GM19467 (cell line): Measurements from ENCODE around the gene SPATA13.

Experiments used
- ATAC-seq: cut with Tn5 transposase; IDR thresholded peaks from one replicate; pipeline ENCODE4 v1.9.1; 2021; ENCODE audit warnings: mild to moderate bottlenecking, moderate library complexity; ENCODE audit not compliant: unreplicated experiment

The SPATA13 gene

DNA sequence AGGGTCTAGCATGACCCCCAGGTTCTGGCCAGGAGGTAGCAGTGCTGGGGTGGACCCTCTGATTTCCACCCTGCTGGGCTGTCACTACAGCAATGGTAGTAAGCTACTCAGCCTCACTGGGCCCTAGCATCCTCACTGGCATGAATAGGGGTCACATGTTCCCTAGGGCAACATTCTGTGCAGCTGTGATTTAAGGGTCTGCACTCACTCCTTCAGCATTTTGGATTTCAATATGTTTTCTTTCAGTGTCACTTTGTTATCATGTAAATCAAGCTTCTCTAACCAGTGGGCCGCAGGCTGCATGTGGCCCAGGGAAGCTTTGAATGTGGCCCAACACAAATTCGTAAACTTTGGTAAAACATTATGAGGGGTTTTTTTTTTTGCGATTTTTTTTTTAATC, 57.8 kb downstream of the SPATA13 start:
- no peak for ATAC-seq

DNA sequence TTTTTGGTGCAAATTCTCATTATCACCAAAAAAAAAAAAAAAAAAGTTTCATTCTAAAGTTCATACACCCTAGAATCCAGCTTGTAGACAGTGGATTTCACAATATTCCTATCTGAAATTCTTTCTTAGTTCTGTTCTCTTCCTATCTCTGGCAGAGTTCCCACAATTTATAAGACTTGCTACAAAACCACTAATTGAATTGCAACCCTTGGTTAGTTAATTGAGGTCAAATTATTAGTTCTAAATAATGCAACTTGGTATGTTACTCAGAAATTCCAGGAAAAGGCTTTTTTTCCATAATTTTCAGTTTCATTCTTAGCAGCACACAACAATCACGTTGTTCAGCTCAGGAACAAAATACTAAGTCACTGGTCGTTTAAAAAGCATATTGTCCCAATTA, 58.5 kb downstream of the SPATA13 start:
- ATAC-seq, result no peak

GRCh38 chr13:24220086-24220703, 59.7 kb downstream of the SPATA13 start:
- ATAC-seq, result no peak

DNA sequence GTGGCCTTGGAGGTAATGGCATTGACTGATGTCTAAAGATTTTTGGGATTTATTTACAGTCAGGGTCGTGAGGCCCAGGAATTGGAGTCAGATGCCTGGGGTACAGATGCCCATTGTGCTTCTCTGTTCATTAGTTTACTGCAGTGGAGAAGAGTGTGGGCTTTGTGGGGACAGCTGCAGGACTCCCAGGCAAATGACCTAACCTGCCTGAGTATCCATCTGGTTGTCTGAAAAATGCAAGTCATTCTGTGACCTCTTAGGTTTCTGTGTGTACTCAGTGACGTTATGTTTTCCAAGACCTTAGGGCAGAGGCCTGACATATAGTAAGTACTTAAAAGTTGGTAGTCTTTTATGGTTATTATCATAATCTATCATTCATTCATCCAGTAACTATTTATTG, 60.5 kb downstream of the SPATA13 start:
- ATAC-seq, result no peak

DNA sequence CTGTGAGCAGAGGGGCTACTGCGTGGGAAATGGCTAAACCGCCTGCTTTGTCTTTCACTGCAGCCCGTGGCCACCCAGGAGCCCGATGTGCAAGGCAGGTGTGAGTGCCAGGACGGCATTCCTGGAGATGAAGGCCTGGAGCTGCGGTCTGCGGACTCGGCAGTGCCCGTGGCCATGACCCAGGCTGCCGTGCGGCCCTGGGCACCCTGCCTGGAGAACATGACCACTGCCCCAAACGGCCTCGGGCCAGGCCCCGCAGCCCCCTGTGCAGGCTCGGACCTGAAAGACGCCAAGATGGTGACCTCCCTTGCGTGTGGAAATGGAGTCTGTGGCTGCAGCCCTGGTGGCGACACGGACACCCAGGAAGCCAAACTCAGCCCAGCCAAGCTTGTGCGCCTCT, 62.2 kb downstream of the SPATA13 start:
- no peak for ATAC-seq

- no peak for ATAC-seq
These were observed 63.1 kb downstream of the SPATA13 start for GRCh38 chr13:24223341-24224231.

- ATAC-seq, result no peak
These were observed 63.7 kb downstream of the SPATA13 start for GRCh38 chr13:24224232-24224680.

DNA sequence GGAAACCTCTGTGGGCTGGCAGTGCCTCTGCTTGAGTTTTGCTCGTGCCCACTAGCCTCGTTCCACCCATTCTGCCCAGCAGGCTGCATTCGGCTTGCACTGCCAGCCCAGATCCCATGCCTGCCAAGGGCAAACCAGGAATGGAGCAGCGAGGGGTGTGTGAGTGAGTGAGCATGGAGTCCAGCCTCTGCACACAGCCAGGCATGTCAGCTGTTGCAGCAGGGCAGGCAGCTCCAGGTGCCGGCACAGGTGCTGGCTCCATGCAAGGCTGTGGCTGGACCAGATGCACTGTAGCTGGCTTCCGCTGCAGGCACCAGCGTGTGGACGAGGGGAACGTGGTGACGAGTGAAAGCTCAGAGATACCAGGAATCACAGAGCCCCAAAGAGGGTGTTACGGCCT, 64.5 kb downstream of the SPATA13 start:
- no peak for ATAC-seq

DNA sequence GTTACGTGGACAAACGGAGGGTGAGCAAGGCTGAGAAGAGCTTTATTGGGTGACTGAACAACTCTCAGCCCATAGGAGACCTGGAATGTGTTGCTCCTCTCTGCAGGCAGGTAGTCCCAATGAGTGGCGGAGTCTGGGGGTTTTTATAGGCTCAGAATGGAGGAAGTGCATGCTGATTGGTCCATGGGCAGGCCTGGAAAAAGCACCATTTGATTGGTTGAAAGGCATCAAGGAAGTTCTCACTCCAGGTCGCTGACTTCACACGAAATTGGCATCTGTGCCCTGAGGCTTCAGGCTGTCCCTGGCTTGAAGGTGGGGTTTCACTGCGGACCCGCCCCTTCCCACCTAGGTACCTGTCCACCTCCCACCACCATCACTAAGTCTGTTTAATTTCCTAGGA, 65.4 kb downstream of the SPATA13 start:
- no peak for ATAC-seq

DNA sequence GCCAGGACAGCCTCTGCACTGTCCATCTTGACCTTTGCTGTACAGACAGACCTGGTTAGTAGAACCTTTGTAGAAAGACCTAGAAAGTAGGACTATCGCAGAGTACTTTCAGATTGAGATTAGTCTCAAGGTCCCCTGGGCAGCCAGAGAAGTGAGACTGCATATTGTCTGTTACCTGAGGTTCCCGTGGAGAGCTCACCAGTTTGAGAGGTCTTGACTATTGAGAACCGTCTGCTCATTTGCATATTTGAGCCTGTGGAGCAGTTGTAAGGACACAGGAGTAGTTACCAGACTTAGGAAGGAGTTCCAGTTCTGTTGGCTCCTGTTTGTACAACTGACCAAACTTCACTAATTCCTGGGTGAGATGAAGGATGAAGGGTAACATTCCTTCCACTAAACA, 66.2 kb downstream of the SPATA13 start:
- no peak for ATAC-seq

- ATAC-seq, result no peak
These were observed 68.4 kb downstream of the SPATA13 start for GRCh38 chr13:24228852-24229458.

DNA sequence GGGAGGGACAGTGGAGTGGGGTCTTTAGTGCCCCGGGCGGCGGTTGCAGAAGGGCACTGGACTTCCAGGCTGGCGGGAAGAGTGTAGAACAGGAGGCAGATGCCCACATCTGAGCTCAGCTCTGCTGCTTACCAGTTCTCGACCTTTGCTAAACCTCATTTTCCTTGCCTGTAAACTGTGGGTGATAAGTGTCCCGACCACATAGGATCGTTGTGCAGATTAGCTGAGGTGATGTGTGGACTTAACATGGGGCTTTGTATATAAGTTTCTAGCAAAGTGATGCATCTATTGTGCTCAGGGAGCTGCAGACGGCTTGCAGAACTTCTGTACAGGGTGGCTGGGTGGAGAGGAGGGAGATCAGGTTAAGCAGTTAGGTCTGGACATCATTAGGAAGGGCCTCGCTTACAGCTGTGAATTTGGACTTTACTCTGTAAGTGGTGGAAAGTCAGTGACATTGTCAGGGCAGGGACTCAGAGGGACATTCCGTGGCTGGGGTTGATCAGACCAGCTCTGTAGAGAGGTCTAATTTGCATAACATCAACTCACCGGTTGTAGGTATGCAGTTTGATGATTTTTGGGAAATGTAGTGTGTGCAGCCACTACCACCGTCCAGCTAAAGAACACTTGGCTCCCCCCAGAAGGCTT, 70.0 kb downstream of the SPATA13 start:
- no peak for ATAC-seq

DNA sequence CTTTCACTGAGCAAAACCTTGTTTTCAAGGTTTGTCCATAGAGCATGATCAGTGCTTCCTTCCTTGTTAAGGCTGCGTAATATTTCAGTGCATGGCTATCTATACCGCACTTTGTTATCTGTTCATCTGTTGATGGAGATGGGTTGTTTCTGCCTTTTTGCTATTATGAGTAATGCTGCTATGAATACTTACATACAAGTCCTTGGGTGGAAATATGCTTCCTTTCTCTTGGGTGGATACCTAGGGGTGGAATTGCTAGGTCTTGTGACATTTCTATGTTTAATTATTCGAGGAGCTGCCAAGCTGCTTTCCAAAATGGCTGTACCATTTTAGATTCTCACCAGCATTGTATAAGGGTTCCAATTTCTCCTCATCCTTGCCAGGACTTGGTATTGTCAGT, 70.9 kb downstream of the SPATA13 start:
- no peak for ATAC-seq

DNA sequence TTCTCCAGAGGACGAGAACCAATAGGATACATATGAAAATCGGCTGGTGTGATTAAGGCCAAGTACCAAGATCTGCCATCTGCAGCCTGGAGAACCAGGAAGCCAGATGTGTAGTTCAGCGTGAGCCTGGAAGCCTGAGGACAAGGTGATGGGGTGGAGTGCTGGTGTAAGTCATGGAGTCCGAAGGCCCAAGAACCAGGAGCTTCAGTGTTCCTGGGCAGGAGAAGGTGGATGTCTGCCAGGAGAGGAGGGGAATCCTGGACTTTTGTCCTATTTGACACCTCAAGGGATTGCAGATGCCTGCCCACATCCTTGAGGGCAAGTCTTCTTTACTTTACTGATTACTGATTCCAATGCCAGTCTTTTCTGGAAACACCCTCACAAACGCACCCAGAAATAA, 71.5 kb downstream of the SPATA13 start:
- no peak for ATAC-seq

- ATAC-seq, result no peak
These were observed 72.0 kb downstream of the SPATA13 start for GRCh38 chr13:24232474-24232873.

DNA sequence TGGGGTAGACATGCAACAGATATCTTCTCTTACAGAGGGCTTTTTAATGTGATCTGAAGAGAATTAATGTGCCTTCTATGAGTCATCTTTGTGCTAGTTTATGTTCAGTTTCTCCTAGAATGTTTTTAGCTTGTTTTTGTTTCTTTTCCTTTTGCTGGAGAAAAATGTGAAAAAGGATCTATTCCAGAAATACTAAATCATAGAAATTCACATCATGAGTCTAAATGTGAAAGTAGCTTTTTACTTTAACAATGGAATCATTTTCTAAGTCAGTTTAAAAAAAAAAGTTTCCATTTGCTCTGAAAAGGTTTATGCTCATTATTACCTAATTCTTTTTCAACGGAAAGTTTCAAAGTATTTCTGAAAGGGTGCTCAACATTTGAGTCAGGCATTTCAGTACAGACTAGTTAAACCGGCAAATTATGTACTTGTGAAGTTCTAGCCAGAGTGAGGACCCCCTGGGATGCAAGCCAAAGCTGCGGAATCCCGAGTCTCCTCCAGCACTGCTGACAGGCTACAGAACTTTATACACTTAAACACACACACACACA, 72.9 kb downstream of the SPATA13 start:
- ATAC-seq, result no peak

DNA sequence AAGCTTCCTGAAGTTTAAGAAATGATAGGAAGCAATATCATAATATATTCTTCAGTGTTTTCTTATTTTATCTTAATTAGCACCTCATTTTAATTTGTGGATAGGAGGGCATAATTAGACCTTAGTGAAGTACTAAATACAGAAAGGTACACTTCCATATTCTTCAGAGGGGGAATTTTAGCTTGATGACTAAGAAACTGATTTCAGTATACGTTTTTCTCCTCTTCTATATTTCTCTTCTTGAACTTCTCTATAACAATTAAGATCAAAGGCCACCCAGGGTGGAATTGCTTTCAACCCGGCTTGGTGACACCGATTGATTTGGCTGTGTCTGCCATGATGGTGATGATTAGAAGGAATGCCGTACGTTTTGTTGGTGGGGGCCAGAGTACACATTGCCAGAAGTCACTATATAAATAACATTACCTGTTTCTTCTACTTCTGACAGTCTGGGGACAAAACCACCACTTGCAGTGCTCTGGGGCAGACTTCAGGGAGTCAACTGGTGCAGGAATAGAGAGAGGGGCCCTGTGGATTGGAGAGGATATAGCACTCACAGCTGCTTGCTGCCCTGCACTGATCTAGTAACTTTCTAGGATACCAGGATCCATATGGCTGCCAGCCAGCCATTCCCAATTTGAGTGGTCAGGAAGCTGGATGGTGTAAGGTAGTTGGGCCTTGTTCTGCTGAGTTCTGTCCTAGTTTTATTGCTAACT, 73.8 kb downstream of the SPATA13 start:
- ATAC-seq, result no peak

DNA sequence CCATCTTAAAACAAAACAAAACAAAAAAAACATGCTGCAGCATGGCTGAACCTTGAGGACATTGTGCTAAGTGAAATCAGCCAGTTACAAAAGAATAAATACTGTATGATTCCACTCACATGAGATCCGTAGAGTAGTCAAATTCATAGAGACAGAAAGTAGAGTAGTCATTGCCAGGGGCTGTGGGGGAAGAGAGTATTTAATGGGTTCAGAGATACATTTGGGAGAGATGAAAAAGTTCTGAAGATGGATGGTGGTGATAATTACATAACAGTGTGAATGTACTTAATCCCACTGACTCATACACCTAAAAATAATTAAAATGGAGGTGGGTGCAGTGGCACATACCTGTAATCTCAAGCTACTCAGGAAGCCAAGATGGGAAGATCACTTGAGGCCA, 76.8 kb downstream of the SPATA13 start:
- ATAC-seq, result no peak

- ATAC-seq, result no peak
These were observed 80.8 kb downstream of the SPATA13 start for GRCh38 chr13:24241336-24241735.

DNA sequence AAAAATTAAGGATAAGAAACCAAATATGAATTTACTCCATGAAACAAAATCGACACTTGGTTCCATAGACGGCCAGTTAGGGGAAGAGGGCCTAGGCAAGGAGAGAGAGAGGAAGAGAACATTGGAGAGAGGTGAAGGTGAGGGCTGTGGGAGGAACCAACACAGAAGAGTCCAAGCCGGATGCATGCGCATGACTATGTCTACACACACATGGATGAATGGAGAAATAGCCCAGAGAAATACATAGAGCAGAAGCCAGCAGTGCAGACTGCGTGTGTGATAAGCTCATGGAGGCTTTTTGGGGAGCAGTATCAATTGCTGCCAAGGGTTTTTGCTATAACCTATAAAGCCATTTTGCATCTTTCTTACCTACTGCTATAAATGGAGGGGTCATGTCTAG, 81.6 kb downstream of the SPATA13 start:
- ATAC-seq, result no peak

DNA sequence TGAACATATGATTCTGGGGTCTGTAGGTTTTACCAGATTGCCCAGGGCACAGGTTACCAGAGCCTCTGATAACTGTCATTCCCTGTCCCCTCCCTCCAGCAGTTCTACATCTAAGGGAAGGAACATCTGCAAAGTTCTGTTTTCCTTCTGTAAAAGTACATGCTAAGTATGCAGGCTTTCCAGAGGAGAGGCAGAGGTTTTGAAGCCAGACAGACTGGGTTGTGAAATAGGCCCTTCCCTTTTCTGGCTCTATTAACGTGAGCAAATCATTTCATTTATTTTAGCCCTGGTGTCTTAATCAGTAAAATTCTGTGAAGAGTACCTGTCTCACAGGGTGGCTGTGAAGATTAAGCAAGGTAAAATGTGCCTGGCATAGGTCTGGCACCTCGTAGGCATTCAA, 82.8 kb downstream of the SPATA13 start:
- ATAC-seq, result no peak
